Testis (tissue), 2 donors: ENCODE results near the gene MLXIPL.

Source experiments
- POLR2A ChIP-seq: fragments of 450-650 bp; IDR thresholded peaks from one replicate; pipeline ENCODE4 v1.6.1; 2017; ENCODE audit warnings: antibody characterized with exemption, mild to moderate bottlenecking, moderate library complexity
- TF ChIP-seq, protein P1 (sequence below), 3 experiments: fragments of 450-650 bp in 2 of 3; fragments of 200-600 bp in 1 of 3; sonication (generic) in 1 of 3; IDR thresholded peaks; one replicate each; pipeline ENCODE4 v1.5.1; 2016 to 2019; ENCODE audit warnings: antibody characterized with exemption in 3 of 3, mild to moderate bottlenecking in 2 of 3, moderate library complexity in 1 of 3

DNA sequence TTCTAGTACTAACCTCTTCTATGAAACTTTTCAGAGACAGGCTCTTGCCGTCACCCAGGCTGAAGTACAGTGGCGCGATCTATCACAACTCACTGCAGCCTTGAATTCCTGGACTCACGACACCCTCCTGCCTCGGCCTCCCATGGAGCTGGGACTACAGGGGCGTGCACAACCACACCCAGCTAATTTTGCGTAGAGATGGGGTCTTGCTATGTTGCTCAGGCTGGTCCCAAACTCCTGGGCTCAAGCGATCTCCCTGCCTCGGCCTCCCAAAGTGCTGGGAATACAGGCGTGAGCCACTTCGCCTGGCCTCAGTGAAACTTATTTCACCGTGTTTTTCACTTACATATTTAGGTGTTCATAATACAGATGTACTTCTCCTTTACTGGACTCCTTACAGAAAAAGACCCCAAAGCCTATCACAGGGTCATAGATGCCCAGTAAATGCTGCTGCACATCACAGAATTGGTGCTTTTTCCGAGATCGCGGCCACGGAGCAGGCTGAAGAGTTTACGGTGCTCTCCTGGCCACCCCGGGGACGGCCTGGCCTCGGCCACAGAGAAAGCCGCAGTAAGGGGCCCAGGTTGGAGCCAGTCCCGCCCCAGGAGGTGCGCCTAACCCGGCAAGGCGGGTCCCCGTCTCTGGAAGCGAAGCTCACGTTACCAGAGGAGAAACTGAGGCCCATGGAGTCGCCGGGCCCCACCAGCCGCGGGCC, 46.5 kb downstream of the MLXIPL start:
- TF ChIP-seq POLR2A = no peak
- TF ChIP-seq, protein P1, sequence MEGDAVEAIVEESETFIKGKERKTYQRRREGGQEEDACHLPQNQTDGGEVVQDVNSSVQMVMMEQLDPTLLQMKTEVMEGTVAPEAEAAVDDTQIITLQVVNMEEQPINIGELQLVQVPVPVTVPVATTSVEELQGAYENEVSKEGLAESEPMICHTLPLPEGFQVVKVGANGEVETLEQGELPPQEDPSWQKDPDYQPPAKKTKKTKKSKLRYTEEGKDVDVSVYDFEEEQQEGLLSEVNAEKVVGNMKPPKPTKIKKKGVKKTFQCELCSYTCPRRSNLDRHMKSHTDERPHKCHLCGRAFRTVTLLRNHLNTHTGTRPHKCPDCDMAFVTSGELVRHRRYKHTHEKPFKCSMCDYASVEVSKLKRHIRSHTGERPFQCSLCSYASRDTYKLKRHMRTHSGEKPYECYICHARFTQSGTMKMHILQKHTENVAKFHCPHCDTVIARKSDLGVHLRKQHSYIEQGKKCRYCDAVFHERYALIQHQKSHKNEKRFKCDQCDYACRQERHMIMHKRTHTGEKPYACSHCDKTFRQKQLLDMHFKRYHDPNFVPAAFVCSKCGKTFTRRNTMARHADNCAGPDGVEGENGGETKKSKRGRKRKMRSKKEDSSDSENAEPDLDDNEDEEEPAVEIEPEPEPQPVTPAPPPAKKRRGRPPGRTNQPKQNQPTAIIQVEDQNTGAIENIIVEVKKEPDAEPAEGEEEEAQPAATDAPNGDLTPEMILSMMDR (IDR thresholded peaks at IDR 0.05) = no peak
